Ovary (tissue), 3 donors: ENCODE results near the gene F7.

Source experiments
- CTCF ChIP-seq, 3 donors: fragments of 450-650 bp in 2 of 3; fragments of 200-600 bp in 1 of 3; IDR thresholded peaks; one replicate each; pipeline versions ENCODE4 v1.5.1 to v1.8.0; 2016 to 2022; ENCODE audit warnings: antibody characterized with exemption in 3 of 3, mild to moderate bottlenecking in 1 of 3
- EP300 ChIP-seq: sonication (generic); formaldehyde crosslinking; IDR thresholded peaks from one replicate; pipeline ENCODE4 v1.6.1; 2017; ENCODE audit warnings: antibody characterized with exemption
- POLR2A ChIP-seq: fragments of 450-650 bp; IDR thresholded peaks from one replicate; pipeline ENCODE4 v1.6.1; 2017; ENCODE audit warnings: antibody characterized with exemption, mild to moderate bottlenecking, moderate library complexity
- donor health status: DM: no; HTN: no; CAD: no.

GRCh38 chr13:113129921-113130750 is 24.5 kb downstream of the F7 start:
- TF ChIP-seq CTCF (IDR thresholded peaks at IDR 0.05) (no peak), POLR2A (no peak), EP300 (no peak)
